Cardiac muscle cell (in vitro differentiated cells and primary cell): ENCODE data around the gene LDB2. TPM values are rescaled to one million over a fixed set of nuclear protein-coding genes. Genes with fewer than 3 reads are reported as not detected.

ENCODE experiments used
- DNase-seq, 2 donors: peaks; one replicate each; pipeline versions ENCODE4 v3.0.0 to v3.0.0-alpha.2; 2010 to 2017; ENCODE audit warnings: low read depth in 1 of 2, low spot score in 1 of 2
- H3K27ac ChIP-seq: fragments of 200-600 bp; sonication (generic); 2 replicates; pipeline ENCODE4 v1.5.1; 2016
- H3K27me3 ChIP-seq: fragments of 200-600 bp; sonication (generic); 2 replicates; pipeline ENCODE4 v1.6.0; 2016; ENCODE audit warnings: control low read depth
- H3K36me3 ChIP-seq: fragments of 200-600 bp; sonication (generic); 2 replicates; pipeline ENCODE4 v1.5.1; 2016; ENCODE audit warnings: control low read depth
- H3K4me1 ChIP-seq: fragments of 200-600 bp; sonication (generic); 2 replicates; pipeline ENCODE4 v1.8.1; 2017; ENCODE audit warnings: low read depth, mild to moderate bottlenecking, mixed run types
- H3K4me3 ChIP-seq: fragments of 200-600 bp; sonication (generic); 2 replicates; pipeline ENCODE4 v1.5.1; 2016; ENCODE audit warnings: mild to moderate bottlenecking
- H3K9me3 ChIP-seq: fragments of 200-600 bp; sonication (generic); 2 replicates; pipeline ENCODE4 v1.5.1; 2017; ENCODE audit warnings: low read depth, mild to moderate bottlenecking, control low read depth
- CTCF ChIP-seq: IDR thresholded peaks from 2 replicates; pipeline ENCODE4 v1.5.1; 2012; ENCODE audit warnings: low read depth, mild to moderate bottlenecking, low read length
- polyA plus RNA-seq: library from polyadenylated mRNA; unstranded; fragments of >200 nt; fragmentation: Nextera tagmentation; extraction: Ambion mirVana; gene quantifications from 2 replicates; pipeline ENCODE4 v1.2.1, GENCODE V29; 2016
- total RNA-seq: library from RNA; depleted of rRNA; stranded (reverse); fragments of >200 nt; gene quantifications from 2 replicates; pipeline ENCODE4 v1.2.3, GENCODE V29; 2016

The LDB2 gene
- total and polyA plus RNA-seq, 2 experiments from 2014 or later = 10.4 to 12.4 TPM

- H3K36me3 ChIP-seq = no peaks in the 10 kb centered on the region
- H3K27me3 ChIP-seq = no peaks in the 10 kb centered on the region
- no peak for TF ChIP-seq CTCF
- no peaks in the 10 kb centered on the region for H3K4me1 ChIP-seq
- no peak overlapping the region for H3K27ac ChIP-seq
- H3K9me3 ChIP-seq = no peaks in the 10 kb centered on the region
- H3K4me3 ChIP-seq = no peak overlapping the region
- no peak for DNase-seq
Observed at GRCh38 chr4:16733509-16733908, 164.9 kb downstream of the LDB2 start.

GRCh38 chr4:16732741-16733140 is 165.7 kb downstream of the LDB2 start:
- H3K4me1 ChIP-seq = no peaks in the 10 kb centered on the region
- H3K9me3 ChIP-seq = no peaks in the 10 kb centered on the region
- no peak overlapping the region for H3K27ac ChIP-seq
- H3K27me3 ChIP-seq = no peaks in the 10 kb centered on the region
- H3K36me3 ChIP-seq = no peaks in the 10 kb centered on the region
- TF ChIP-seq CTCF = no peak
- no peak for DNase-seq
- H3K4me3 ChIP-seq = no peak overlapping the region

- Histone ChIP-seq H3K27ac (no peak overlapping the region), H3K9me3 (no peaks in the 10 kb centered on the region), H3K27me3 (no peaks in the 10 kb centered on the region), H3K4me3 (no peak overlapping the region), H3K4me1 (no peaks in the 10 kb centered on the region), H3K36me3 (no peaks in the 10 kb centered on the region)
- TF ChIP-seq CTCF = no peak
- no peak for DNase-seq
Observed at GRCh38 chr4:16731776-16732380, 166.6 kb downstream of the LDB2 start.

- Histone ChIP-seq H3K9me3 (no peaks in the 10 kb centered on the region), H3K4me3 (no peak overlapping the region), H3K27ac (no peak overlapping the region), H3K4me1 (no peaks in the 10 kb centered on the region), H3K36me3 (no peaks in the 10 kb centered on the region), H3K27me3 (no peaks in the 10 kb centered on the region)
- TF ChIP-seq CTCF = no peak
- DNase-seq = no peak
Observed at GRCh38 chr4:16730522-16731205, 167.8 kb downstream of the LDB2 start.

GRCh38 chr4:16729336-16729735 is 169.1 kb downstream of the LDB2 start:
- Histone ChIP-seq H3K27ac (no peak overlapping the region), H3K27me3 (no peaks in the 10 kb centered on the region), H3K9me3 (no peaks in the 10 kb centered on the region), H3K36me3 (no peaks in the 10 kb centered on the region), H3K4me1 (no peaks in the 10 kb centered on the region), H3K4me3 (no peak overlapping the region)
- no peak for TF ChIP-seq CTCF
- DNase-seq = no peak
